ENCODE results near the gene ITGAL.

GRCh38 chr16:30519120-30520049 is 46.8 kb downstream of the ITGAL start:
- no peak for TF ChIP-seq CTCF (IDR thresholded peaks at IDR 0.05)
- TF ChIP-seq POLR2AphosphoS5 (IDR thresholded peaks at IDR 0.05) = no peak
- TF ChIP-seq POLR2A (IDR thresholded peaks at IDR 0.05) = no peak
- no peak for TF ChIP-seq EP300 (IDR thresholded peaks at IDR 0.05; ENCODE audit: low read depth)

All from transverse colon (tissue), 4 donors.